ENCODE results near the gene WDR73. TPM values are rescaled to one million over a fixed set of nuclear protein-coding genes. Genes with fewer than 3 reads are reported as not detected.

Gene WDR73
- total RNA-seq, 1 donor from 2014 or later, result 51.8 TPM

DNA sequence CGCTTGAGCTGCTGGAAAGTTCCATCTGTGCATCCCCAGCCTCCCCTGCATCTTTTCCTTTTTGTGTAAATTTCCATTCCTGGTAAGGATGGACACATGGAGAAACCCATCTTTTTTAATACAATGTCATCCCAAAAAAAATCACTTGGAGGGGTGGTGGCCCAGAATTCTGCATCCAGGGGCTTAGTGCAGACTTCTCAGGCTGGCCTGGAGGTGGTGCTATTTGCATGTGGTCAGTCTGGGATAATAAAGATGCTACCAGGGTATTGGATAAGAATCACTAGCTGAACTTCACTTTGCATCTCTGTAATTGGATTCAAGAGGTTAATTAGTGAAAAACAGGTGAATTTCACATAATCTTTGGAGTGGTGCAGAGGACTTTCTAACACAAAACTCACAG, 55.1 kb downstream of the WDR73 start:
- H3K4me3 Mint-ChIP-seq, result peak overlapping the region; percentile 77
- TF ChIP-seq, protein P1, sequence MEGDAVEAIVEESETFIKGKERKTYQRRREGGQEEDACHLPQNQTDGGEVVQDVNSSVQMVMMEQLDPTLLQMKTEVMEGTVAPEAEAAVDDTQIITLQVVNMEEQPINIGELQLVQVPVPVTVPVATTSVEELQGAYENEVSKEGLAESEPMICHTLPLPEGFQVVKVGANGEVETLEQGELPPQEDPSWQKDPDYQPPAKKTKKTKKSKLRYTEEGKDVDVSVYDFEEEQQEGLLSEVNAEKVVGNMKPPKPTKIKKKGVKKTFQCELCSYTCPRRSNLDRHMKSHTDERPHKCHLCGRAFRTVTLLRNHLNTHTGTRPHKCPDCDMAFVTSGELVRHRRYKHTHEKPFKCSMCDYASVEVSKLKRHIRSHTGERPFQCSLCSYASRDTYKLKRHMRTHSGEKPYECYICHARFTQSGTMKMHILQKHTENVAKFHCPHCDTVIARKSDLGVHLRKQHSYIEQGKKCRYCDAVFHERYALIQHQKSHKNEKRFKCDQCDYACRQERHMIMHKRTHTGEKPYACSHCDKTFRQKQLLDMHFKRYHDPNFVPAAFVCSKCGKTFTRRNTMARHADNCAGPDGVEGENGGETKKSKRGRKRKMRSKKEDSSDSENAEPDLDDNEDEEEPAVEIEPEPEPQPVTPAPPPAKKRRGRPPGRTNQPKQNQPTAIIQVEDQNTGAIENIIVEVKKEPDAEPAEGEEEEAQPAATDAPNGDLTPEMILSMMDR (conservative IDR thresholded peaks at IDR 0.05), result peak; percentile 75
- no peaks in the 10 kb centered on the region for H3K9me3 Mint-ChIP-seq
- H3K27me3 Mint-ChIP-seq, result peaks cover 7% of the 10 kb centered on the region
- H3K4me1 Mint-ChIP-seq (ENCODE audit: unreplicated experiment), result peaks cover 9% of the 10 kb centered on the region
- H3K27ac Mint-ChIP-seq, result peak overlapping the region; percentile 24
- peaks cover 8% of the 10 kb centered on the region for H3K36me3 Mint-ChIP-seq
- DNase-seq (ENCODE audit: extremely low spot score, unreplicated experiment), result no peak

GRCh38 chr15:84598250-84598649, 55.8 kb downstream of the WDR73 start:
- Mint-ChIP-seq H3K9me3 (no peaks in the 10 kb centered on the region), H3K36me3 (peaks cover 4% of the 10 kb centered on the region), H3K4me1 (ENCODE audit: unreplicated experiment) (peaks cover 5% of the 10 kb centered on the region), H3K27ac (no peak overlapping the region), H3K27me3 (peaks cover 10% of the 10 kb centered on the region), H3K4me3 (no peak overlapping the region)
- TF ChIP-seq, protein P1 (conservative IDR thresholded peaks at IDR 0.05), result no peak
- DNase-seq (ENCODE audit: extremely low spot score, unreplicated experiment), result no peak

DNA sequence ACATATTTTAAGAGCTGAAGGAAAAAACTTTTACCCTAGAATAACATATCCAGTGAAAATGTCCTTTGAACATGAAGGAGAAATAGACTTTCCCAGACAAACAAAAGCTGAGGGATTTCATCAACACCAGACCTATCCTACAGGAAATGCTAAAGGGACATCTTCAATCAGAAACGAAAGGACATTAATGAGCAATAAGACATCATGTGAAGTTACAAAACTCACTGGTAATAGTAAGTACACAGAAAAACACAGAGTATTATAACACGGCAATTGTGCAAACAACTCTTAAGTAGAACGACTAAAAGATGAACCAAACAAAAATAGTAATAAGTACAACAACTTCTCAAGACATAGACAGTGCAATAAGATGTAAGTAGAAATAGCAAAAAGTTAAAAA, 56.8 kb downstream of the WDR73 start:
- peaks cover 14% of the 10 kb centered on the region for H3K27me3 Mint-ChIP-seq
- TF ChIP-seq, protein P1 (conservative IDR thresholded peaks at IDR 0.05), result no peak
- H3K9me3 Mint-ChIP-seq, result no peaks in the 10 kb centered on the region
- no peak for DNase-seq (ENCODE audit: extremely low spot score, unreplicated experiment)
- no peaks in the 10 kb centered on the region for H3K4me1 Mint-ChIP-seq (ENCODE audit: unreplicated experiment)
- peak overlapping the region; percentile 82 for H3K27ac Mint-ChIP-seq
- peak overlapping the region; percentile 83 for H3K4me3 Mint-ChIP-seq
- no peaks in the 10 kb centered on the region for H3K36me3 Mint-ChIP-seq

GRCh38 chr15:84595660-84596059, 58.4 kb downstream of the WDR73 start:
- Mint-ChIP-seq H3K27ac (no peak overlapping the region), H3K27me3 (peaks cover 19% of the 10 kb centered on the region), H3K9me3 (no peaks in the 10 kb centered on the region), H3K36me3 (no peaks in the 10 kb centered on the region), H3K4me1 (ENCODE audit: unreplicated experiment) (no peaks in the 10 kb centered on the region), H3K4me3 (no peak overlapping the region)
- DNase-seq (ENCODE audit: extremely low spot score, unreplicated experiment), result no peak
- TF ChIP-seq, protein P1 (conservative IDR thresholded peaks at IDR 0.05), result no peak

DNA sequence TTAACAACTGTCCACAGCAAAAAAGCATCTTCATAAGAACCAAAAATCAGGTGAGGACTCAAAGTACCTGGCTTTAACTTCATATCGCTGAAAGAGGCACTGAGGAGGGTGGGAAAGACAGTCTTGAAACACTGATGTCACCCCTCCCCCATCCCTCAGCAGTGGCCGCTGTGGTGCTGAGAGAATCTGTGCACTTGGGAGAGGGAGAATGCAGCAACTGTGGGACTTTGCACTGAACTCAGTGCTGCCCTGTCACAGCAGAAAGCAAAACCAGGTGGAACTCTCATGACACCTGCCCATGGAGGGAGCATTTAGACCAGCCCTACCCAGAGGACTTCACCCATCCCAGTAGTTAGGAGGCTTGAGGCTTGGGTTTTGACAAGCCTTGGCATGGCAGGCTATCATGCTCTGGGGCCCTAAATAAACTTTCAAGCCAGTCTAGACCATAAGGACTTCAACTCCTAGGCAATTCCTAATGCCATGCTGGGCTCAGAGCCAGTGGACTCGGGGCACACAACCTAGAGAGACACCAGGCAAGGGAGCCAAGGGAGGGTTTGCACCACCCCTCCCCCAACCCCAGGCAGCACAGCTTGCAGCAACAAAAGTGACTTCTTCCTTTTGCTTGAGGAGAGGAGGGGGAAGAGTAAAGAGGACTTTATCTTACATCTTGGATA, 59.3 kb downstream of the WDR73 start:
- TF ChIP-seq, protein P1 (conservative IDR thresholded peaks at IDR 0.05), result no peak
- Mint-ChIP-seq H3K9me3 (no peaks in the 10 kb centered on the region), H3K4me1 (ENCODE audit: unreplicated experiment) (no peaks in the 10 kb centered on the region), H3K36me3 (no peaks in the 10 kb centered on the region), H3K27ac (no peak overlapping the region), H3K27me3 (peaks cover 23% of the 10 kb centered on the region), H3K4me3 (no peak overlapping the region)
- DNase-seq (ENCODE audit: extremely low spot score, unreplicated experiment), result no peak
